K562 (cell line): Measurements from ENCODE around the gene DNA2. TPM values are rescaled to one million over a fixed set of nuclear protein-coding genes. Genes with fewer than 3 reads are reported as not detected.

Source experiments
- CHD4 ChIP-seq: fragments of 200-600 bp; sonication (generic); IDR thresholded peaks from 3 replicates; pipeline ENCODE4 v1.6.1; 2012; ENCODE audit warnings: low read depth, mild to moderate bottlenecking, mixed read lengths, low read length, inconsistent platforms; ENCODE audit not compliant: insufficient read depth, insufficient replicate concordance, poor library complexity, severe bottlenecking
- FOXK1 ChIP-seq: sonication (generic); formaldehyde crosslinking; IDR thresholded peaks from 2 replicates; pipeline ENCODE4 v1.8.0; 2022; ENCODE audit warnings: missing genetic modification reagents, mild to moderate bottlenecking, borderline replicate concordance
- HDAC8 ChIP-seq: fragments of 450-650 bp; IDR thresholded peaks from 2 replicates; pipeline ENCODE4 v1.6.1; 2016; ENCODE audit warnings: mild to moderate bottlenecking, missing genetic modification characterization, moderate library complexity, missing compliant biosample characterization
- MYC ChIP-seq, 2 experiments: fragments of 250-450 bp in 1 of 2; sonication (Bioruptor Pico) in 1 of 2; IDR thresholded peaks; 2 replicates each; pipeline versions ENCODE4 v1.5.1 to v1.6.1; 2012 to 2021; ENCODE audit warnings: low read depth in 2 of 2, borderline replicate concordance in 1 of 2, improper control_type of control experiment in 1 of 2, low read length in 1 of 2, mild to moderate bottlenecking in 1 of 2, moderate library complexity in 1 of 2
- NR2F6 ChIP-seq: fragments of 450-650 bp; formaldehyde crosslinking; IDR thresholded peaks from 2 replicates; pipeline ENCODE4 v1.4.0; 2020; ENCODE audit warnings: mild to moderate bottlenecking
- PTBP1 ChIP-seq: fragments of 200-400 bp; formaldehyde crosslinking; IDR thresholded peaks from 2 replicates; pipeline ENCODE4 v1.6.1; 2017; ENCODE audit warnings: low read depth, low read length
- SIN3A ChIP-seq, 2 experiments: fragments of 150-350 bp in 1 of 2; IDR thresholded peaks; 2 replicates each; pipeline ENCODE4 v1.6.1; 2011 to 2016; ENCODE audit warnings: borderline replicate concordance in 2 of 2, low read depth in 2 of 2, low read length in 2 of 2, mild to moderate bottlenecking in 2 of 2, moderate library complexity in 2 of 2; ENCODE audit not compliant: control insufficient read depth in 1 of 2
- SNRNP70 ChIP-seq: fragments of 200-400 bp; formaldehyde crosslinking; optimal IDR thresholded peaks from 2 replicates; pipeline ENCODE3; 2017; ENCODE audit warnings: low read depth, low read length
- SPI1 ChIP-seq: IDR thresholded peaks from 2 replicates; pipeline ENCODE4 v1.6.1; 2011; ENCODE audit warnings: low read depth, low read length, control low read depth, borderline replicate concordance
- XRCC4 ChIP-seq: IDR thresholded peaks from one replicate; pipeline ENCODE4 v1.6.1; 2011; ENCODE audit not compliant: insufficient read depth, insufficient read length; ENCODE audit errors: extremely low read depth
- ZEB2 ChIP-seq: fragments of 450-650 bp; IDR thresholded peaks from 2 replicates; pipeline ENCODE4 v1.6.1; 2016
- ZNF121 ChIP-seq: sonication (generic); formaldehyde crosslinking; conservative IDR thresholded peaks from 2 replicates; pipeline ENCODE4 v1.8.0; 2022; ENCODE audit warnings: missing genetic modification reagents
- ZNF232 ChIP-seq: sonication (generic); formaldehyde crosslinking; IDR thresholded peaks from 2 replicates; pipeline ENCODE4 v1.8.0; 2022; ENCODE audit warnings: mild to moderate bottlenecking, missing genetic modification reagents
- ZSCAN32 ChIP-seq: fragments of 450-650 bp; formaldehyde crosslinking; IDR thresholded peaks from 2 replicates; pipeline ENCODE4 v1.4.0; 2020; ENCODE audit warnings: mild to moderate bottlenecking, moderate library complexity
- polyA plus RNA-seq, 8 experiments: library from polyadenylated mRNA; depleted of rRNA in 4 of 8; stranded (reverse) in 5 of 8; unstranded in 3 of 8; fragments of >200 nt; fragmentation: Nextera tagmentation in 2 of 8; fragmentation: Illumina TruSeq in 1 of 8; extraction: Ambion mirVana in 2 of 8; extraction: Trizol in 1 of 8; gene quantifications; 2 replicates each; pipeline versions ENCODE4 v1.2.1 to v1.2.3, GENCODE V29; 2011 to 2014; ENCODE audit warnings: inconsistent platforms in 1 of 8, missing spikeins in 1 of 8
- total RNA-seq, 7 experiments: library from RNA; depleted of rRNA in 6 of 7; stranded (reverse); fragments of >200 nt in 6 of 7; fragmentation: Illumina TruSeq in 2 of 7; extraction: Trizol in 2 of 7; gene quantifications; 2 replicates each; pipeline versions ENCODE4 v1.2.1 to v1.2.3, GENCODE V29; 2011 to 2021; ENCODE audit warnings: low replicate concordance in 1 of 7
- TF ChIP-seq, protein P1 (sequence below), 2 experiments: fragments of 450-650 bp; conservative IDR thresholded peaks; 2 replicates each; pipeline ENCODE4 v1.6.1; 2017; ENCODE audit warnings: mild to moderate bottlenecking in 2 of 2, moderate library complexity in 2 of 2
- TF ChIP-seq, protein P2 (sequence below): conservative IDR thresholded peaks from 2 replicates; pipeline ENCODE4 v1.6.1; 2011; ENCODE audit warnings: low read depth, mild to moderate bottlenecking, low read length; ENCODE audit not compliant: control insufficient read depth
- TF ChIP-seq, protein P3 (sequence below): fragments of 200-800 bp; sonication (Bioruptor generic); IDR thresholded peaks from 2 replicates; pipeline ENCODE4 v1.6.1; 2017; ENCODE audit warnings: missing genetic modification characterization, missing compliant biosample characterization
- TF ChIP-seq, protein P4 (sequence below): fragments of 250-450 bp; sonication (Bioruptor Pico); IDR thresholded peaks from 2 replicates; pipeline ENCODE4 v1.4.0; 2020

The DNA2 gene
- total and polyA plus RNA-seq, 9 of the 15 experiments (the other 6 are each of a cell fraction or from before 2014, with no cell fraction given) = 24.6 to 51.4 (median 40.8) TPM

DNA sequence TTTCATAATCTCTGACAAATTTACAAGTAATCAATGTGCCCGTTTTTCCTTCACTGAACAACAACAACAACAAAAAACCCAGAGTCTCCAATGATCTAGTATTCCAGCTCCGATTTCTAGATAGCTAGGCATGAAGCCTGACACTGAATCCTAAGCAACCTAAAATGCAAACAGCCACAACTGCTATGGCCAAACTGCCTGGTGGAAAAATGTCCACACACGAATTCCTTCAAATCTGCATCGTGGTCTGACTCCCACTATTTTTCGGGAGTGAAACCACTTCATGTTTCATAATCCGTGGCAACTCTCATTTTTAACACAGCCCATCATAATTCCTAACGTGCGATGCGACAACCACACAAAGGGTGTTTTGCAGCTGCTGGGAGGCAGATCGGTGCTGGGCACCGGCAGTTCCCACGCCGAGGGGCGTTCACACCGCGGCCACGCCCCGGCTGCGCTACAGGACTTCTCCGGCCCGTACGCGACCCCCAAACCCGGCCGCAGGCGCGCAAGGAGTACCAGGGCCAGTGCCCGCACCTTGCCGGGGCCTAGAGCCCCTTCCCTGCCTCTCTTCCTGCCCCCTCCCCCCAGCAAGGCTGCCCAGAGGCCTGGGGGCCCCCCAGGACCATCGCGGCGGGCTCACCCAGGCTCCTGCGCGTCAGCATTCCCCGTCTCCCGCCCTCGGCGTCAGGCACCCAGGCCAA is 65.5 kb downstream of the DNA2 start (continued):
- TF ChIP-seq, protein P1, sequence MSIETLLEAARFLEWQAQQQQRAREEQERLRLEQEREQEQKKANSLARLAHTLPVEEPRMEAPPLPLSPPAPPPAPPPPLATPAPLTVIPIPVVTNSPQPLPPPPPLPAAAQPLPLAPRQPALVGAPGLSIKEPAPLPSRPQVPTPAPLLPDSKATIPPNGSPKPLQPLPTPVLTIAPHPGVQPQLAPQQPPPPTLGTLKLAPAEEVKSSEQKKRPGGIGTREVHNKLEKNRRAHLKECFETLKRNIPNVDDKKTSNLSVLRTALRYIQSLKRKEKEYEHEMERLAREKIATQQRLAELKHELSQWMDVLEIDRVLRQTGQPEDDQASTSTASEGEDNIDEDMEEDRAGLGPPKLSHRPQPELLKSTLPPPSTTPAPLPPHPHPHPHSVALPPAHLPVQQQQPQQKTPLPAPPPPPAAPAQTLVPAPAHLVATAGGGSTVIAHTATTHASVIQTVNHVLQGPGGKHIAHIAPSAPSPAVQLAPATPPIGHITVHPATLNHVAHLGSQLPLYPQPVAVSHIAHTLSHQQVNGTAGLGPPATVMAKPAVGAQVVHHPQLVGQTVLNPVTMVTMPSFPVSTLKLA (conservative IDR thresholded peaks at IDR 0.05) = peak in 1 of 2 experiments; percentile 52; a peak in 1 of 4 replicates
- TF ChIP-seq NR2F6 (CRISPR knock-in tag) (no peak), XRCC4 (no peak), MYC (IDR thresholded peaks at IDR 0.05; ENCODE audit: low read depth, low read length) (no peak; the same call in 1 of the 2 replicates), MYC (CRISPR knock-in tag; IDR thresholded peaks at IDR 0.05; ENCODE audit: borderline replicate concordance, low read depth) (0 out of 2 replicates have a peak, but pooled peaks have one; percentile 63), CHD4 (no peak), FOXK1 (0 out of 2 replicates have a peak, but pooled peaks have one; percentile 53), PTBP1 (no peak), HDAC8 (tag) (no peak), ZNF121 (CRISPR knock-in tag) (peak; percentile 5; the same call in 1 of the 2 replicates), SNRNP70 (no peak), ZSCAN32 (CRISPR knock-in tag) (0 out of 2 replicates have a peak, but pooled peaks have one; percentile 20), SIN3A (IDR thresholded peaks at IDR 0.05; ENCODE audit: borderline replicate concordance in 2 of 2, control insufficient read depth in 1 of 2, low read depth in 2 of 2, low read length in 2 of 2) (peak in 1 of 2 experiments; percentile 86; a peak in 1 of 4 replicates), SPI1 (no peak), ZNF232 (CRISPR knock-in tag) (peak; percentile 9; the same call in 1 of the 2 replicates), ZEB2 (no peak)
- TF ChIP-seq, protein P2, sequence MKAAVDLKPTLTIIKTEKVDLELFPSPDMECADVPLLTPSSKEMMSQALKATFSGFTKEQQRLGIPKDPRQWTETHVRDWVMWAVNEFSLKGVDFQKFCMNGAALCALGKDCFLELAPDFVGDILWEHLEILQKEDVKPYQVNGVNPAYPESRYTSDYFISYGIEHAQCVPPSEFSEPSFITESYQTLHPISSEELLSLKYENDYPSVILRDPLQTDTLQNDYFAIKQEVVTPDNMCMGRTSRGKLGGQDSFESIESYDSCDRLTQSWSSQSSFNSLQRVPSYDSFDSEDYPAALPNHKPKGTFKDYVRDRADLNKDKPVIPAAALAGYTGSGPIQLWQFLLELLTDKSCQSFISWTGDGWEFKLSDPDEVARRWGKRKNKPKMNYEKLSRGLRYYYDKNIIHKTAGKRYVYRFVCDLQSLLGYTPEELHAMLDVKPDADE = peak; percentile 59
- TF ChIP-seq, protein P3, sequence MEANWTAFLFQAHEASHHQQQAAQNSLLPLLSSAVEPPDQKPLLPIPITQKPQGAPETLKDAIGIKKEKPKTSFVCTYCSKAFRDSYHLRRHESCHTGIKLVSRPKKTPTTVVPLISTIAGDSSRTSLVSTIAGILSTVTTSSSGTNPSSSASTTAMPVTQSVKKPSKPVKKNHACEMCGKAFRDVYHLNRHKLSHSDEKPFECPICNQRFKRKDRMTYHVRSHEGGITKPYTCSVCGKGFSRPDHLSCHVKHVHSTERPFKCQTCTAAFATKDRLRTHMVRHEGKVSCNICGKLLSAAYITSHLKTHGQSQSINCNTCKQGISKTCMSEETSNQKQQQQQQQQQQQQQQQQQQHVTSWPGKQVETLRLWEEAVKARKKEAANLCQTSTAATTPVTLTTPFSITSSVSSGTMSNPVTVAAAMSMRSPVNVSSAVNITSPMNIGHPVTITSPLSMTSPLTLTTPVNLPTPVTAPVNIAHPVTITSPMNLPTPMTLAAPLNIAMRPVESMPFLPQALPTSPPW (CRISPR knock-in tag) = no peak
- TF ChIP-seq, protein P4, sequence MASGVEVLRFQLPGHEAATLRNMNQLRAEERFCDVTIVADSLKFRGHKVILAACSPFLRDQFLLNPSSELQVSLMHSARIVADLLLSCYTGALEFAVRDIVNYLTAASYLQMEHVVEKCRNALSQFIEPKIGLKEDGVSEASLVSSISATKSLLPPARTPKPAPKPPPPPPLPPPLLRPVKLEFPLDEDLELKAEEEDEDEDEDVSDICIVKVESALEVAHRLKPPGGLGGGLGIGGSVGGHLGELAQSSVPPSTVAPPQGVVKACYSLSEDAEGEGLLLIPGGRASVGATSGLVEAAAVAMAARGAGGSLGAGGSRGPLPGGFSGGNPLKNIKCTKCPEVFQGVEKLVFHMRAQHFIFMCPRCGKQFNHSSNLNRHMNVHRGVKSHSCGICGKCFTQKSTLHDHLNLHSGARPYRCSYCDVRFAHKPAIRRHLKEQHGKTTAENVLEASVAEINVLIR = no peak
